Left lung (tissue), 10 donors: ENCODE data around the gene ELMO2. TPM values are rescaled to one million over a fixed set of nuclear protein-coding genes. Genes with fewer than 3 reads are reported as not detected.

ENCODE experiments used
- ATAC-seq: fragments of 200-7000 bp; cut with Tn5 transposase; one replicate; pipeline ENCODE4 v1.9.1; 2020; ENCODE audit warnings: moderate library complexity
- DNase-seq, 4 donors: peaks; one replicate each; pipeline ENCODE4 v3.0.0-alpha.2; 2013 to 2020
- H3K27ac ChIP-seq, 2 donors: fragments of 200-600 bp; sonication (generic) in 1 of 2; one replicate each; pipeline versions ENCODE4 v1.5.0 to v1.8.0; 2020 to 2021
- H3K27me3 ChIP-seq, 2 donors: fragments of 200-600 bp; sonication (generic) in 1 of 2; one replicate each; pipeline versions ENCODE4 v1.5.0 to v1.8.0; 2020 to 2021
- H3K36me3 ChIP-seq, 2 donors: fragments of 200-600 bp; sonication (generic) in 1 of 2; one replicate each; pipeline versions ENCODE4 v1.5.0 to v1.8.0; 2020 to 2021
- H3K4me1 ChIP-seq, 2 donors: fragments of 200-600 bp; one replicate each; pipeline ENCODE4 v1.8.0; 2021
- H3K4me3 ChIP-seq, 2 donors: fragments of 200-600 bp; sonication (generic) in 1 of 2; one replicate each; pipeline versions ENCODE4 v1.5.0 to v1.8.0; 2020 to 2021; ENCODE audit warnings: mild to moderate bottlenecking in 1 of 2
- H3K9me3 ChIP-seq, 2 donors: fragments of 200-600 bp; sonication (generic) in 1 of 2; one replicate each; pipeline versions ENCODE4 v1.5.0 to v1.8.0; 2020 to 2021
- CTCF ChIP-seq, 2 donors: fragments of 200-600 bp; sonication (generic) in 1 of 2; IDR thresholded peaks; one replicate each; pipeline versions ENCODE4 v1.5.0 to v1.8.0; 2021; ENCODE audit warnings: antibody characterized with exemption in 2 of 2
- intact Hi-C, 2 donors: fragments of 100-400 bp; cut with DNase I; formaldehyde crosslinking; loops; one replicate each; pipeline versions ENCODE4 v1.11.2 to v1.14.2; 2022
- polyA plus RNA-seq, 6 donors: library from polyadenylated mRNA; unstranded; fragments of 120-200 nt; gene quantifications; one replicate each; pipeline ENCODE4 v1.2.1, GENCODE V29; 2013; ENCODE audit not compliant: insufficient read length in 6 of 6
- total RNA-seq, 2 donors: library from RNA; stranded (reverse); fragmentation: NEBNext Ultra II Directional; extraction: Animal tissue kit (Norgen Biotek cat#: 25700); gene quantifications; one replicate each; pipeline ENCODE4 v1.2.1, GENCODE V29; 2021
- donor health status: DM: no; HTN: yes; CAD: no.
- donor health status: DM: no; HTN: no; CAD: no.

Gene ELMO2
- total and polyA plus RNA-seq, 8 donors = 56.2 to 79.1 (median 60.5) TPM

- Histone ChIP-seq H3K4me3 (no peak overlapping the region), H3K36me3 (no peaks in the 10 kb centered on the region), H3K27ac (no peak overlapping the region), H3K4me1 (no peaks in the 10 kb centered on the region), H3K27me3 (peaks cover 49 to 96% of the 10 kb centered on the region in 2 donors), H3K9me3 (no peaks in the 10 kb centered on the region)
- no peak for ATAC-seq
- no peak for TF ChIP-seq CTCF (IDR thresholded peaks at IDR 0.05)
- no peak for DNase-seq
- intact Hi-C loops = no loop called here
Measured at GRCh38 chr20:46317685-46318177, 88.7 kb downstream of the ELMO2 start.

DNA sequence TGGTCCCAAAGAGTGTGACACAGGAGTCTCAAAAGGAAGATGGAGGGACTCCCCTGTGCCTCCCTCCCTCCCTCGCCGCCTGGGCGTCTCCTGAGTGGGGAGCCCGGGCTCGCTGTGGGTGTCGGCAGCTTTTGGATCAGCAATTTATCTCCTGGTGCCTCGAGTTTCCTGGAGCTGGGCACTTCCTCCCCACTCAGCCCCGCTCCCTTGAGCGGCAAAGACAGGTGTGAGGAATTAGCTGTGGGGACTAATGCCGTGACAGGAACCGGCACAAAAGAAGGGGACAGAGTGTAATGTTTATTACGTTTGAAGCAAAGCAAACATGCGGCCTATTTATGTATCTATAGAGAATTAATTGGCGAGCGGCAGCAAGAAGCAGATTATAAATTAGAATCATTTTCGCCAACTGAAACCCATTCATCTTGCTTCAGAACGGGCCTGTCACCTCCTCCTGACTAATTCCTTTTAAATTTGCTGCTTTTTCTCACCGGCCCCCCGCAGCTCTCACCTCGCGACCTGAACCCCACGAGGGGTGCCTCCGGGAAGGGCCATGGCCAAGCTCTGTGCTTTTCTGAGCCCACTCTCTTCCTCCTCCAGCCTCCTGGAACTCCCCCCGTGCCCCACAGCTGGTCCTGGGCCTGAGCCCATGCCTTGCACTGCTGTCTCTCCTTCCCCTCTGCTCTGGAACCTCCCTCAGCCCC, 89.3 kb downstream of the ELMO2 start:
- no peak for ATAC-seq
- Histone ChIP-seq H3K36me3 (no peaks in the 10 kb centered on the region), H3K9me3 (no peaks in the 10 kb centered on the region), H3K4me1 (no peaks in the 10 kb centered on the region), H3K27me3 (peaks cover 55 to 96% of the 10 kb centered on the region in 2 donors), H3K4me3 (no peak overlapping the region), H3K27ac (no peak overlapping the region)
- no peak for DNase-seq
- no peak for TF ChIP-seq CTCF (IDR thresholded peaks at IDR 0.05)
- intact Hi-C loops = no loop called here

Other genes starting within 250 kb of the ELMO2 start
- under 1 TPM in 1 of 2 donors, not detected in 1; 0.26 TPM for gene CDH22, start 98.1 kb downstream of the ELMO2 start, total RNA-seq
- under 1 TPM in 5 of 6 donors, not detected in 1; 0.06 to 0.13 (median 0.08) TPM for gene CDH22, start 98.1 kb downstream of the ELMO2 start, polyA plus RNA-seq
- 1 to 10 TPM; 4.3 to 6.2 TPM for gene ZNF334, start 106.9 kb upstream of the ELMO2 start, total RNA-seq
- 10 to 100 TPM; 35.6 to 48.0 (median 42.1) TPM for gene ZNF334, start 106.9 kb upstream of the ELMO2 start, polyA plus RNA-seq
- gene OCSTAMP, start 144.0 kb upstream of the ELMO2 start, total RNA-seq = not detected
- not detected for gene OCSTAMP, start 144.0 kb upstream of the ELMO2 start, polyA plus RNA-seq
- 1 to 10 TPM; 2.4 to 2.9 TPM for gene SLC13A3, start 244.8 kb upstream of the ELMO2 start, total RNA-seq
- gene SLC13A3, start 244.8 kb upstream of the ELMO2 start, polyA plus RNA-seq = 10 to 100 TPM in 3 of 6 donors, 1 to 10 TPM in 3; 6.1 to 10.4 (median 9.7) TPM